ENCODE results near the gene NAALADL1. TPM values are rescaled to one million over a fixed set of nuclear protein-coding genes. Genes with fewer than 3 reads are reported as not detected.

NAALADL1 gene
- total RNA-seq, 2 experiments from 2014 or later: 11.7 to 13.6 TPM

GRCh38 chr11:65095427-65095826, 37.1 kb upstream of the NAALADL1 start:
- no peaks in the 10 kb centered on the region for H3K27me3 Mint-ChIP-seq
- peaks cover 4% of the 10 kb centered on the region for H3K36me3 Mint-ChIP-seq (ENCODE audit: low read depth)
- H3K27ac Mint-ChIP-seq: peak overlapping the region; percentile 94
- no peak for DNase-seq
- intact Hi-C loops (cut with DNase I, micrococcal nuclease): no loop called here
- ChIA-PET POLR2A (no interaction called here), CTCF (interaction anchor here (0.6 to 7.5 kb wide), 5 partner anchors 17 to 84 kb away, joined by 3 to 56 read pairs (median 3); partner anchors contain the start of gene TM7SF2)
- H3K9me3 Mint-ChIP-seq (ENCODE audit: low read depth): no peaks in the 10 kb centered on the region
- H3K4me3 Mint-ChIP-seq: peak overlapping the region; percentile 92
- no peak for ATAC-seq
- peaks cover 12% of the 10 kb centered on the region for H3K4me1 Mint-ChIP-seq

DNA sequence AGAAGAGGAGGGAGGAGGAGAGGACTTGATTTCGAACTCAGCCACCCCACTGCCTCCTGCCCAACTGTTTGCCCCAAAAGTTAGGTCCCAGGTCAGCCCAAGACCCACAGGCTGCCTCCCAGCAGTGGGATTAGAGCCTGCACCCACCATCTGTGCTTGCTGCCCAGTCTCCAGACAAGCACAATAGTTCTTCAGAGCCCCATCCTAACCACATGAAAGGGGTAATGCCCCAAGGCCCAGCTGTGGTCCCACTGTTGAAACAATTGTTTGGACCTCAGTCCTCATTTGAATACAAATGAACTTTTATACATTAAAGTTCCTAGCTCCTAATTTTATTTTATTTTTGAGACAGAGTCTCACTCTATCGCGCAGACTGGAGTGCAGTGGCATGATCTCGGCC, 32.3 kb upstream of the NAALADL1 start:
- Mint-ChIP-seq H3K27ac (no peak overlapping the region), H3K36me3 (ENCODE audit: low read depth) (peaks cover 22% of the 10 kb centered on the region), H3K4me1 (peaks cover 6% of the 10 kb centered on the region), H3K9me3 (ENCODE audit: low read depth) (no peaks in the 10 kb centered on the region), H3K27me3 (no peaks in the 10 kb centered on the region), H3K4me3 (no peak overlapping the region)
- POLR2A ChIA-PET: interaction anchor here (0.6 to 1.0 kb wide), 2 partner anchors 11 to 47 kb away, joined by 3 read pairs; no protein-coding TSS in a partner anchor
- ATAC-seq: no peak
- CTCF ChIA-PET: no interaction called here
- intact Hi-C loops (cut with DNase I, micrococcal nuclease): no loop called here
- DNase-seq: no peak

DNA sequence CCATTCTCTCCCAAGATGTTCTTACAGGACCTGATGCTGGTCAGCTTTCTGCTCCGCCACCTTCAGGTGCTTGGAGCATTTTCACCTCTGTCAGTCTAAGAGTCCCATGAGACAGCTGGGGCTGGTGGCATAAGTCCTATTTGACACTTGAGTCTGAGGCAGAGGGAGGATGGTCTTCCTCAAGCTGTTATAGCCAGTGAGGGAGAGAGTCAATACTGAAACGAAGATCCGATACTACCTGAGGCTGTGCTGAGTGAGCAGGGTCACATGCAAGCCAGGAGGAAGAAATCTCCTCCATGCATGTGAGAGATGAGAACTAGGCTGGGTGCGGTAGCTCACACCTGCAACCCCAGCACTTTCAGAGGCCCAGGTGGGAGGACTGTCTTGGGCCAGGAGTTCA, 31.3 kb upstream of the NAALADL1 start:
- intact Hi-C loops (cut with DNase I, micrococcal nuclease): no loop called here
- ATAC-seq (no peak), DNase-seq (no peak)
- Mint-ChIP-seq H3K4me3 (no peak overlapping the region), H3K27me3 (no peaks in the 10 kb centered on the region), H3K9me3 (ENCODE audit: low read depth) (no peaks in the 10 kb centered on the region), H3K27ac (no peak overlapping the region), H3K4me1 (peaks cover 13% of the 10 kb centered on the region), H3K36me3 (ENCODE audit: low read depth) (peaks cover 23% of the 10 kb centered on the region)
- ChIA-PET CTCF (interaction anchor here (0.8 kb wide), 1 partner anchor 23 kb away, joined by 3 read pairs; no protein-coding TSS in a partner anchor), POLR2A (no interaction called here)

- intact Hi-C loops (cut with DNase I, micrococcal nuclease): no loop called here
Observed at GRCh38 chr11:65087827-65088226, 29.5 kb upstream of the NAALADL1 start.

DNA sequence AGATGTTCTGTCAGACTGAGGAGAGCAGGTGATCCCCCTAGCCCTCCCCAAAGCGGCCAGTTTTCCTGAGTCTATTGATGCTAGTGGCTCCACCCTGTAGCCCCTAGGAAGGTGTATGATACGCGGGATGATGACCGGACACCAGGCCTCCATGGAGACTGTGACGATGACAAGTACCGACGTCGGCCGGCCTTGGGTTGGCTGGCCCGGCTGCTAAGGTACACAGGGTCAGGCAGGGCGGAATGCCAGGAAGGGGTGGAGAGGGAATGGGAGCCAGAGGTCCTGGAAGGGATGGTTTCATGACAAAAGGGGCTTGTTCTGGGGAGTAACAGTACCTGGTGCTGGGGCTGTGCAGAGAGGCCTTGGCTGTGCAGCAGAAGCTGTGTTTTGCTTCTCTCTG, 28.9 kb upstream of the NAALADL1 start:
- ChIA-PET CTCF (no interaction called here), POLR2A (no interaction called here)
- H3K27me3 Mint-ChIP-seq: no peaks in the 10 kb centered on the region
- no peak overlapping the region for H3K27ac Mint-ChIP-seq
- H3K36me3 Mint-ChIP-seq (ENCODE audit: low read depth): peaks cover 40% of the 10 kb centered on the region
- peaks cover 21% of the 10 kb centered on the region for H3K4me1 Mint-ChIP-seq
- intact Hi-C loops (cut with DNase I, micrococcal nuclease): no loop called here
- H3K4me3 Mint-ChIP-seq: no peak overlapping the region
- DNase-seq (no peak), ATAC-seq (no peak)
- no peaks in the 10 kb centered on the region for H3K9me3 Mint-ChIP-seq (ENCODE audit: low read depth)

More at GRCh38 chr11:65087827-65088226, 29.5 kb upstream of the NAALADL1 start:
- ChIA-PET POLR2A (no interaction called here), CTCF (interaction anchor here (1.2 kb wide), 1 partner anchor 11 kb away, joined by 3 read pairs; no protein-coding TSS in a partner anchor)
- no peak for ATAC-seq
- Mint-ChIP-seq H3K9me3 (ENCODE audit: low read depth) (no peaks in the 10 kb centered on the region), H3K27me3 (no peaks in the 10 kb centered on the region), H3K4me1 (peaks cover 17% of the 10 kb centered on the region), H3K4me3 (no peak overlapping the region), H3K36me3 (ENCODE audit: low read depth) (peaks cover 34% of the 10 kb centered on the region), H3K27ac (no peak overlapping the region)
- no peak for DNase-seq

DNA sequence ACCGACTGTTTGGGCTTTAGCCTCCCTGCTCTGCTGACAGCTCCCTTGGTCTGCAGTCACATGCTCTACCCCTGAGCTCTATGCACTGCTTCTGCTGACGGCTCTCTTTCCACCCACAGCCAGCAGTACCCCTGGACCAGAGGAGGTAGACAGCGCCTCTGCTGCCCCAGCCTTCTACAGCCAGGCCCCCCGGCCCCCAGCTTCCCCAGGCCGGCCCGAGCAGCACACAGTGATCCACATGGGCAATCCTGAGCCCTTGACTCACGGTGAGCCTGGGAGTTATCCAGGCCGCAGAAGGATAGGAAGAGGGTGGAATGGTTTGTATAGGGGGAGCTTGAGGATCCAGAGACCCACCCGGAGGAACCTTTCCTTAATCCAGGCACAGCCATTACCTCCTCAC, 28.5 kb upstream of the NAALADL1 start:
- peaks cover 24% of the 10 kb centered on the region for H3K4me1 Mint-ChIP-seq
- H3K27ac Mint-ChIP-seq: no peak overlapping the region
- peaks cover 44% of the 10 kb centered on the region for H3K36me3 Mint-ChIP-seq (ENCODE audit: low read depth)
- no peak overlapping the region for H3K4me3 Mint-ChIP-seq
- no peak for DNase-seq
- ATAC-seq: no peak
- ChIA-PET POLR2A (no interaction called here), CTCF (no interaction called here)
- no peaks in the 10 kb centered on the region for H3K9me3 Mint-ChIP-seq (ENCODE audit: low read depth)
- intact Hi-C loops (cut with DNase I, micrococcal nuclease): no loop called here
- H3K27me3 Mint-ChIP-seq: no peaks in the 10 kb centered on the region

DNA sequence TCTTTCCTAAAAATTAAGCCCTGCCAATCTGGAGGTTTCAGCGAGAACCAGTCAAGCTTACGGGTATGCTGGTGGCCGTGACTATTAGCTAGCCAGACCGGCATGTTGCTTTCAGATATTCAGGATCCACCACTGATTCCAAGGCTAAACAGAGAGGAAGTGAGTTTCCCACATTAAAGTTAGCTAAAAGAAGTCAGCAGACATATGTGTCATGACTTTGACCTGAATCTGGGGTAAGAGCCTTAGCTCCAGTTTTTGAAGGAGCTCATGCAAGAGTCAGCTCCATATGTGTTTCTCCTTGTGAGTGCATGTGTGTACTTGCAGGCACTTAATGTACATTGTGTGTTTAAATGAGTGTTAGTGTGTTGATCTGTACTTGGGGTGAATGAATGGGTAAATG, 27.1 kb upstream of the NAALADL1 start:
- no peaks in the 10 kb centered on the region for H3K9me3 Mint-ChIP-seq (ENCODE audit: low read depth)
- ChIA-PET CTCF (interaction anchor here (0.7 to 1.2 kb wide), 5 partner anchors 25 to 71 kb away, joined by 3 to 4 read pairs (median 3); partner anchors contain the start of genes ARL2, MRPL49, TM7SF2 and ZNHIT2), POLR2A (interaction anchor here (1.0 to 1.1 kb wide), 2 partner anchors 13 to 32 kb away, joined by 4 to 7 read pairs; partner anchors contain the start of gene ZNHIT2)
- peak overlapping the region; percentile 99 for H3K4me3 Mint-ChIP-seq
- H3K27me3 Mint-ChIP-seq: no peaks in the 10 kb centered on the region
- intact Hi-C loops (cut with DNase I, micrococcal nuclease): loop anchor here in 1 of 2 experiments (2.0 kb wide), 1 partner anchor 25 kb away; the partner anchor contains the start of gene TM7SF2
- H3K4me1 Mint-ChIP-seq: peaks cover 31% of the 10 kb centered on the region
- ATAC-seq (no peak), DNase-seq (no peak)
- H3K27ac Mint-ChIP-seq: peak overlapping the region; percentile 98
- peaks cover 56% of the 10 kb centered on the region for H3K36me3 Mint-ChIP-seq (ENCODE audit: low read depth)

- H3K4me3 Mint-ChIP-seq: peak overlapping the region; percentile 99
- no peaks in the 10 kb centered on the region for H3K27me3 Mint-ChIP-seq
- DNase-seq (no peak), ATAC-seq (peak; percentile 10)
- H3K4me1 Mint-ChIP-seq: peaks cover 35% of the 10 kb centered on the region
- H3K27ac Mint-ChIP-seq: peak overlapping the region; percentile 98
- CTCF ChIA-PET: interaction anchor here (0.7 to 1.2 kb wide), 4 partner anchors 26 to 38 kb away, joined by 3 to 4 read pairs (median 3); partner anchors contain the start of genes MRPL49, TM7SF2 and ZNHIT2
- H3K36me3 Mint-ChIP-seq (ENCODE audit: low read depth): peaks cover 59% of the 10 kb centered on the region
- no peaks in the 10 kb centered on the region for H3K9me3 Mint-ChIP-seq (ENCODE audit: low read depth)
- POLR2A ChIA-PET: interaction anchor here (0.6 to 1.1 kb wide), 3 partner anchors 13 to 554 kb away, joined by 3 to 7 read pairs (median 4); partner anchors contain the start of gene ZNHIT2
- intact Hi-C loops (cut with DNase I, micrococcal nuclease): loop anchor here (1.0 to 5.0 kb wide), 19 partner anchors 12 to 531 kb away; partner anchors contain the start of genes FAU (in 2 of the 2), MRPL49 (in 2 of the 2), SAC3D1 (in 2 of the 2) and VPS51 (in 2 of the 2)
Observed at GRCh38 chr11:65084598-65085375, 26.4 kb upstream of the NAALADL1 start.

GRCh38 chr11:65083834-65084597, 25.7 kb upstream of the NAALADL1 start, which contains the start of the genes CDCA5 and ZFPL1:
Gene CDCA5 (minus strand): TSS chr11:65084040. CDS start chr11:65083978, 62 bp downstream.
Gene ZFPL1 (plus strand): TSS chr11:65084222. CDS start chr11:65084699, 477 bp downstream.
- H3K27me3 Mint-ChIP-seq: no peaks in the 10 kb centered on the region
- DNase-seq (peak; percentile 97), ATAC-seq (peak; percentile 81)
- H3K4me3 Mint-ChIP-seq: peak within 1 kb of the TSS; percentile 99
- H3K27ac Mint-ChIP-seq: peak within 1 kb of the TSS; percentile 98
- CTCF ChIA-PET: interaction anchor here (0.5 to 1.4 kb wide), 4 partner anchors 10 to 93 kb away, joined by 3 to 5 read pairs (median 4); partner anchors contain the start of gene MRPL49
- no peaks in the 10 kb centered on the region for H3K9me3 Mint-ChIP-seq (ENCODE audit: low read depth)
- peaks cover 62% of the 10 kb centered on the region for H3K36me3 Mint-ChIP-seq (ENCODE audit: low read depth)
- intact Hi-C loops (cut with DNase I, micrococcal nuclease): loop anchor here (1.0 to 5.0 kb wide), 19 partner anchors 12 to 531 kb away; partner anchors contain the start of genes FAU (in 2 of the 2), MRPL49 (in 2 of the 2), SAC3D1 (in 2 of the 2) and SNX15 (in 2 of the 2)
- POLR2A ChIA-PET: interaction anchor here (0.6 to 1.1 kb wide), 3 partner anchors 9 to 28 kb away, joined by 3 read pairs; partner anchors contain the start of gene TM7SF2
- peaks cover 41% of the 10 kb centered on the region for H3K4me1 Mint-ChIP-seq

DNA sequence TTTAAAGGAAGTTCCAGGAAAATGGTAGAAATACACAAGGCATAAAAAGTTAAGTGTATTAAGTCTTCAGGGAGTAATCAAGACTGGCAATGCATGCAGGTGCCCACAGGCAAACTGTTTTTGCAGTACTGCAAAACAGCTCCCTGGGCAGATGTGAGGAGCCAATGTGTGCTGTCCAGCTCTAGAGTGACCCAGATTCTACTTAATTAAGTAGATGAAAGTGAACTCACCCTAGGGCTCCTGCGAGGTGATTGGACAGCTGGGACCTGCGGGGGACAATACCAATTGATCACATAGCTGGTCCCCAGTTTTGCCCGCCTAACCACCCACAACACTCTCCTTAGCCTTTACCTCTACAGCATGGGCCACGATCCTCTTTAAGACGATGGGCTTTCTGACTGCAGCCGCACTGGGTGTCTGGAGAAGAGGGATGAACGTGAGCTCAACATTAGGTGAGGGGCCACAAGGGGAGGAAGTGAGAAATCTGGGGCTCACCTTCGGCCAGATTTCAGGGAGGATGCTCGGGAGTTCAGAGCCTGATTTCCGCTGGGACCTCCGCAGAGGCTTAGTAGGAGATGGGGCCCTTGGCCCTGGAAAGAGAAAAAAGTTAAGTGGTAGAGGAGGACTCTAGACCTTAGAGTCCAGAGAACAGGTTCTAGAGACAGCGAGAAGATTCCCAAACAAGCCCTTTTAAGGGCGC, 24.9 kb upstream of the NAALADL1 start:
- Mint-ChIP-seq H3K9me3 (ENCODE audit: low read depth) (no peaks in the 10 kb centered on the region), H3K4me1 (peaks cover 47% of the 10 kb centered on the region), H3K4me3 (peak overlapping the region; percentile 99), H3K27me3 (no peaks in the 10 kb centered on the region), H3K36me3 (ENCODE audit: low read depth) (peaks cover 63% of the 10 kb centered on the region), H3K27ac (peak overlapping the region; percentile 98)
- intact Hi-C loops (cut with DNase I, micrococcal nuclease): loop anchor here in 1 of 2 experiments (1.0 to 5.0 kb wide), 2 partner anchors 41 to 56 kb away; partner anchors contain the start of genes SAC3D1 and SNX15
- ATAC-seq (peak; percentile 3), DNase-seq (peak; percentile 30)
- POLR2A ChIA-PET: interaction anchor here (0.5 to 1.1 kb wide), 5 partner anchors 10 to 1564 kb away, joined by 3 read pairs; partner anchors contain the start of gene TM7SF2
- CTCF ChIA-PET: interaction anchor here (0.5 to 1.4 kb wide), 11 partner anchors 9 to 853 kb away, joined by 3 to 5 read pairs (median 3); partner anchors contain the start of gene MRPL49
